Testis (tissue), 2 donors: Measurements from ENCODE around the gene PLCB3.

Source experiments
- CTCF ChIP-seq, 3 experiments: fragments of 450-650 bp in 2 of 3; fragments of 200-600 bp in 1 of 3; sonication (generic) in 1 of 3; IDR thresholded peaks; one replicate each; pipeline ENCODE4 v1.5.1; 2016 to 2019; ENCODE audit warnings: antibody characterized with exemption in 3 of 3, mild to moderate bottlenecking in 2 of 3, moderate library complexity in 1 of 3
- POLR2A ChIP-seq: fragments of 450-650 bp; IDR thresholded peaks from one replicate; pipeline ENCODE4 v1.6.1; 2017; ENCODE audit warnings: antibody characterized with exemption, mild to moderate bottlenecking, moderate library complexity

GRCh38 chr11:64222651-64223000, 28.7 kb upstream of the PLCB3 start:
- TF ChIP-seq CTCF (IDR thresholded peaks at IDR 0.05) (no peak), POLR2A (no peak)
